Mesothelial cell of epicardium (in vitro differentiated cells): ENCODE measurements around the gene CSPG4. TPM values are rescaled to one million over a fixed set of nuclear protein-coding genes. Genes with fewer than 3 reads are reported as not detected.

Experiments
- DNase-seq, 2 experiments: peaks; one replicate each; pipeline ENCODE4 v3.0.0; 2021; ENCODE audit warnings: low spot score in 2 of 2; ENCODE audit not compliant: unreplicated experiment in 2 of 2
- H3K27ac Mint-ChIP-seq: 2 replicates; pipeline ENCODE4 v1.8.0; 2021; ENCODE audit warnings: mixed read lengths
- H3K27me3 Mint-ChIP-seq: 2 replicates; pipeline ENCODE4 v1.8.0; 2021; ENCODE audit warnings: low read depth, mixed read lengths
- H3K36me3 Mint-ChIP-seq: 2 replicates; pipeline ENCODE4 v1.8.0; 2021; ENCODE audit warnings: mixed read lengths
- H3K4me1 Mint-ChIP-seq: 2 replicates; pipeline ENCODE4 v1.8.0; 2021; ENCODE audit warnings: mixed read lengths
- H3K4me3 Mint-ChIP-seq: 2 replicates; pipeline ENCODE4 v1.8.0; 2021; ENCODE audit warnings: mild to moderate bottlenecking, moderate library complexity, mixed read lengths
- H3K9me3 Mint-ChIP-seq: 2 replicates; pipeline ENCODE4 v1.8.0; 2021; ENCODE audit warnings: mixed read lengths
- total RNA-seq: library from RNA; stranded (reverse); gene quantifications from 3 replicates; pipeline ENCODE4 v1.2.1, GENCODE V29; 2021
- TF ChIP-seq, protein P1 (sequence below): fragments of 200-600 bp; sonication (generic); IDR thresholded peaks from one replicate; pipeline ENCODE4 v1.5.0; 2021; ENCODE audit warnings: antibody characterized with exemption; ENCODE audit not compliant: unreplicated experiment

Gene CSPG4
- total RNA-seq, 1 donor from 2014 or later = 11.4 TPM

DNA sequence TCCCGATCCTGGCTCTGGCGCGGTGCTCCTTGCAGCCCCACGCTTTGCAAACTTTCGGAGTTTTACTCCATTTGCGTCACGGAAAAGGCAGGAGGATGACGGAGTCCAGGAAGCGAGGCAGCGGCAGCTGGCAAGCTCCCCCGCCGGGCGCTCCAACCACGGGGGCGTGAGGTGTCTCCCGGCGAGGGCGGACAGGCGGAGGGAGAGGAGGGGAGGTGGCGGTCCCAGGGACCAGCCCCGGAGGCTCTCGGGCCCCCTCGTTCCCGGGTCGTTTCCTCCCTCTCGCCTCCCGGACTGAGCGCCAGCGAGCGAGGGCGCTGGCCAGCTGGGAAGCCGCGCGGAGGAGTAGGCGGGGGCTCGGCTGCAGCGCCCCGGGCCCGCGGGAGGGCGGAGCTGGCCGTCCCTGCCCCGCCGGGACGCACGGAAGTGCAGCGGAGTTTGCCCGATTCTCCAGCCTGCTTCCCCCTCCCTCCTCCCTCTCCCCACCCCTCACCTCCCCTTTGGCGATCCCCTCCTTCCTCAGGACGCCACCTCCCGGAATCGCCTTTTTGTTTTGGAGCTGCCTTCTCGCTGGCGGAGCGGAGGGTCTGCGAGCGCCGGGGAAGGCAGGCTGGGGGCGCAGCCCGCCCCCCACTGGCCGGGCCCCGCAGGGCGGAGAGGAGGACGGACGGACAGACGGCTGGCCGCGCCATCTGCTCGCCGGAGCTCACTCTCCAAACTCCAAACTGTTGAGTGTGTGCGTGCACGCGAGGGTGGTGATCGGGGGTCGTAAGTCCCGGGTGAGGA is 65.1 kb downstream of the CSPG4 start, which contains the start of gene SNX33:
SNX33 (plus strand) TSS at position 543 of the 786 bp plus-strand sequence. CDS start 1,191 bp downstream, outside the sequence.
- TF ChIP-seq, protein P1, sequence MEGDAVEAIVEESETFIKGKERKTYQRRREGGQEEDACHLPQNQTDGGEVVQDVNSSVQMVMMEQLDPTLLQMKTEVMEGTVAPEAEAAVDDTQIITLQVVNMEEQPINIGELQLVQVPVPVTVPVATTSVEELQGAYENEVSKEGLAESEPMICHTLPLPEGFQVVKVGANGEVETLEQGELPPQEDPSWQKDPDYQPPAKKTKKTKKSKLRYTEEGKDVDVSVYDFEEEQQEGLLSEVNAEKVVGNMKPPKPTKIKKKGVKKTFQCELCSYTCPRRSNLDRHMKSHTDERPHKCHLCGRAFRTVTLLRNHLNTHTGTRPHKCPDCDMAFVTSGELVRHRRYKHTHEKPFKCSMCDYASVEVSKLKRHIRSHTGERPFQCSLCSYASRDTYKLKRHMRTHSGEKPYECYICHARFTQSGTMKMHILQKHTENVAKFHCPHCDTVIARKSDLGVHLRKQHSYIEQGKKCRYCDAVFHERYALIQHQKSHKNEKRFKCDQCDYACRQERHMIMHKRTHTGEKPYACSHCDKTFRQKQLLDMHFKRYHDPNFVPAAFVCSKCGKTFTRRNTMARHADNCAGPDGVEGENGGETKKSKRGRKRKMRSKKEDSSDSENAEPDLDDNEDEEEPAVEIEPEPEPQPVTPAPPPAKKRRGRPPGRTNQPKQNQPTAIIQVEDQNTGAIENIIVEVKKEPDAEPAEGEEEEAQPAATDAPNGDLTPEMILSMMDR = no peak
- peak within 1 kb of the TSS; percentile 95 for H3K27ac Mint-ChIP-seq
- no peaks in the 10 kb centered on the region for H3K36me3 Mint-ChIP-seq
- H3K4me1 Mint-ChIP-seq = peaks cover 52% of the 10 kb centered on the region
- peak within 1 kb of the TSS; percentile 89 for H3K4me3 Mint-ChIP-seq
- peaks cover 3% of the 10 kb centered on the region for H3K27me3 Mint-ChIP-seq
- peak; percentile 61 to 78 for DNase-seq
- H3K9me3 Mint-ChIP-seq = no peaks in the 10 kb centered on the region

DNA sequence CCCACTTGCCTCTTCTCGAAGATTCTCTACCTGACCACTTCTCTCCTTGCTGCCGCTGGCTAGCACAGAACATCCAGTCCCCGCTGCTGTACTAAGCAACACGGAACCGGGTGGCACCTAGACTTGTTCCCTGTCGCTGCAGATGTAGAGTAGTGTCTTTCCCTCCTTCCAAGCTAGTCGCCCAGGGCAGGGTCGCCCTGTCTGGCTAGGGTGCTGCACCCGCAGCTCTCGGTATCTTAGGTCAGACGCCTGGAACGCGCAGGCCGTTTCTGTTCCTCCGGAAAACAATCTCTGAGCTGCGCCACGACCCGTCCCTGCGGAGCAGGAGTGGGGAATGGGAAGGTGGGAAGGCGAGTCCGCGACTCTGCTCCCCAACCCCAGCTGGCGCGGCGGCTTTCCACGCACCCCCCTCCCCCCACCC is 65.7 kb downstream of the CSPG4 start:
- peaks cover 3% of the 10 kb centered on the region for H3K27me3 Mint-ChIP-seq
- H3K9me3 Mint-ChIP-seq = no peaks in the 10 kb centered on the region
- H3K4me1 Mint-ChIP-seq = peaks cover 46% of the 10 kb centered on the region
- H3K36me3 Mint-ChIP-seq = no peaks in the 10 kb centered on the region
- DNase-seq = peak in 1 of 2 experiments; percentile 57
- H3K27ac Mint-ChIP-seq = peak overlapping the region; percentile 95
- peak overlapping the region; percentile 89 for H3K4me3 Mint-ChIP-seq
- TF ChIP-seq, protein P1 = no peak

DNA sequence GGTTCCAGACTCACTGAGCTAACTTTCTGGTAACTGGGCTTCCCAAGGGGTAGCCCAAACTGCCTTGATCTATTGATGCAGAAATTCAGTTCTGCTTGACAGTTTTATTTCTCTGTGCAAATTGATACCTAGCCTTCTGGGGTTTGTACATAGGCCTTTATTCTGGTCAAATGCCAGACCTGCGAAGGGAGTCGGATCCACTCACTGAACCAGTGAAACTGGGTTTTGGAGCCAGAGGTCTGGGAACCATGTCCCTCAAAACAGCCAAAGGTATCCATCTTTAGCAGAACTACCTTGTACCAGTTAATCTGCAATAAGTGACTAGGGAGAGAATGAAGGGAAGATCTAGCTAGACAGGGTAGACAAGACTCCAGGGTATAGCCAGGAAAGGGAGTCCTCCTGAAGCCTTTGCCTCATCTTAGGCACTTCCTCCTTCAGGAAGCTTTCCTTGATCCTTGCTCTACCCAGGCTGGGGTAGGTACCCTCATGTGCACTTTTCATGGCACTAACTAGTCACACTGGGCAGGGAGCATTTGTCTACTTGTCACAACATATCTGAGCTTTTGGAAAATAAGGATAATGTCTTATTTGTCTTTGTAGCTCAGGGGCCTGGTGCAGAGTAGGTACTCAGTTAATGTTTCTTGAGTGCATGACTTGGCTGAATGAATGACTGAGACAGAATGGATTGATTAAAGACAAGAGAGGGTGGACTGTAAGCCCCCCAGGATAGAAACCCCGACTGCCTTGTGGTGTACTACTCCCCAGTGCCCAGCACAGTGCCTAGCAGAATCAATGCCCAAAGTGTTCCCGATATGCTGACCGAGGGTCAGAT is 66.3 kb downstream of the CSPG4 start:
- Mint-ChIP-seq H3K9me3 (no peaks in the 10 kb centered on the region), H3K36me3 (no peaks in the 10 kb centered on the region), H3K4me1 (peaks cover 40% of the 10 kb centered on the region), H3K27ac (peak overlapping the region; percentile 95), H3K4me3 (peak overlapping the region; percentile 89), H3K27me3 (peaks cover 3% of the 10 kb centered on the region)
- no peak for DNase-seq
- TF ChIP-seq, protein P1 = no peak

GRCh38 chr15:75644376-75644775 is 68.3 kb downstream of the CSPG4 start:
- no peaks in the 10 kb centered on the region for H3K36me3 Mint-ChIP-seq

GRCh38 chr15:75641603-75642002 is 71.0 kb downstream of the CSPG4 start:
- H3K27ac Mint-ChIP-seq = no peak overlapping the region

More at GRCh38 chr15:75644376-75644775, 68.3 kb downstream of the CSPG4 start:
- no peak overlapping the region for H3K4me3 Mint-ChIP-seq
- no peak for DNase-seq
- peaks cover 3% of the 10 kb centered on the region for H3K27me3 Mint-ChIP-seq
- H3K4me1 Mint-ChIP-seq = peaks cover 22% of the 10 kb centered on the region
- no peak overlapping the region for H3K27ac Mint-ChIP-seq
- no peaks in the 10 kb centered on the region for H3K9me3 Mint-ChIP-seq
- TF ChIP-seq, protein P1 = no peak

More at GRCh38 chr15:75641603-75642002, 71.0 kb downstream of the CSPG4 start:
- Mint-ChIP-seq H3K27me3 (peaks cover 3% of the 10 kb centered on the region), H3K4me3 (no peak overlapping the region), H3K9me3 (no peaks in the 10 kb centered on the region), H3K4me1 (peaks cover 22% of the 10 kb centered on the region), H3K36me3 (no peaks in the 10 kb centered on the region)
- TF ChIP-seq, protein P1 = no peak
- no peak for DNase-seq
